Activated CD4-positive, CD25-positive, alpha-beta regulatory T cell treated with anti-CD3 and anti-CD28 coated beads, Interleukin-2, amount 50 U/mL, for 24 hours (primary cell): ENCODE measurements around the gene CWC22.
"Not testable (repeated sequence)": the region's sequence is repeated elsewhere in the genome, so short reads cannot be mapped to it uniquely, and the experiment has no call there.

Source experiments
- ATAC-seq, 2 donors: fragments of 150-1000 bp; cut with Tn5 transposase; one replicate each; pipeline ENCODE4 v1.10.0; 2021; ENCODE audit warnings: mild to moderate bottlenecking in 1 of 2, moderate library complexity in 1 of 2

The CWC22 gene

DNA sequence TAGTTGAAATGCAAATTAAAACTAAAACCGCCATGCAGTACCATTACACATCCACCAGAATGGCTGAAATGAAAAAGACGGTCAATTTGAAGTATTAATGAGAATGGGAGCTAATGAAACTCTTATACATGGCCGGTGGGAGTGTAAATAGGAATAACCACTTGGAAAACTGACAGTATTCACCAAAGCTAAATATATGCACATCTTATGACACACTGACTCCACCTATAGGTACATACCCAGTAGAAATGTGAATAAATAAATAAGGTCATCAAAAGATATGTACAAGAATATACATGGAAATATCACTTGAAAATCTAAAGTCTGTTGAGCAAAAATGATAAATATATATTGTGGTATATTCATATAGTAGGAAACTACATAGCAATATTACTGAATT is 57.7 kb downstream of the CWC22 start:
- no peak for ATAC-seq

DNA sequence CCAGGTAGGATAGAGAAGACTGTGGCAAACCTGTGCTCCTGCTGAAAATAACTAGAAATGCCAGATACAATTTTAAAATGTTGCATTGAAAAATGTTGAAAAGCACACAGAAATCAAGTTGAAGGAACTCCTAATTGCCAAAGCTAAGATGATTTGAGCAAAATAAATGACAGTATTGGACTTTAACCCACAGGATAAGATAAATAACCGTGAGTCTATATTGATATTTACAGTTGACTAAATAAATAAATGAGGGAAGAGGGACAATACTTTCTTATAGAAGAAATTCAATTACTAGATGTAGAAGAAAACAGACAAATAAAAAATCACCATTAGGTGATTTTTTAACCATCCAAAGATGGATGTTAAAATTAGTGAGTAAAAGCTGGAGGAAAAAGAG is 59.0 kb downstream of the CWC22 start:
- ATAC-seq, result no peak

DNA sequence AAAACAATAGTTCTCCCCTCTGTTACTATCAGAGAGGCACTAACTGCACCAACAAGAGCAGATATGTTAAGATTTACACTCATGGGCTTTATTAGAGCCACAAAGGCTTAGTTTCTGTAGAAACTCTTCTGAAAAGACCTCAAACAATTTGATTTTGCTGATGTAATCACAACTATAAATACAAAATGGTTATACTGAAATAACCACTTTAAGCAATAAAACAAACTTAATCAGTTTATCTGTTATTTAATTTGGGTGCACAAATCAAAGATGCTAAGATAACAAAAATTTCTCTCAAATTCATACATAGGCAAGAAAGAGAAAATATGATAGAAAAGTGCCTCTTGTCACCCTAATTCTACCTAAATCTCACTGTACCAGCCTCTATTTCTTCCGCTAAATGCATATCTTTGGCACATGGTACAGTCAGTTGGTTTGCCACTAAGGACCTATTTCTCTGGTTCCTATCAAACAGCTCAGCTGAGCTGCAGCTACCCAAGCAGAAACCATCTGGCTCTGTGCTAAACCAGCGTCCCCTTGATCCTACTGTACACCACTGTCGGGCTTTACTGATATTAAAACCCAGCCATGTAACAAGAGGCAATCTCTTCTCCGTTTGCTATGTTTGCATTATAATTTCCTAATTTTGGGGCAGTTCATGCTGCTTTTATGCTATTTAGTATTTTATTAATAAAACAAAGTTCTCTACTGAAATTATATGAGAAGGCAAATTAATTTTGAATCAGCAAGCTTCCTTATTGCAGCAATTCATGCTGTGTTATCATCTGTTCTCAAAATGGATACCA is 60.1 kb downstream of the CWC22 start:
- ATAC-seq, result no peak

DNA sequence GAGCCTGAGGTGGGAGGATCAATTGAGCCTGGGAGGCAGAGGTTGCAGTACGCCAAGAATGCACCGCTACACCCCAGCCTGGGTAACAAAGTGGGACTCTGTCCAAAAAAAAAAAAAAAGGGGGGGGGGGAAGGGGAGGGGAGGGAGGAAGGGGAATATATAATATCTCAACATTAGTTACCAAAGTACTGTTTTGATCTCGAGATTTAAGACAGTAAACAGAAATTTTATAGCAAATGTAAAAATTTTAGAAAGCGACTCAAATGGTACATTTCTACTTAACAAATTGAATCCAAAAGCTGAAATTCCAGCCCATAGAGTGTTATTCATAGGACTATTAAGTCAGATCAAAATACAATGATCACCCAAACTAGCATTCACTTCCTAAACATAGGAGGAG is 60.8 kb downstream of the CWC22 start:
- ATAC-seq, result no peak

DNA sequence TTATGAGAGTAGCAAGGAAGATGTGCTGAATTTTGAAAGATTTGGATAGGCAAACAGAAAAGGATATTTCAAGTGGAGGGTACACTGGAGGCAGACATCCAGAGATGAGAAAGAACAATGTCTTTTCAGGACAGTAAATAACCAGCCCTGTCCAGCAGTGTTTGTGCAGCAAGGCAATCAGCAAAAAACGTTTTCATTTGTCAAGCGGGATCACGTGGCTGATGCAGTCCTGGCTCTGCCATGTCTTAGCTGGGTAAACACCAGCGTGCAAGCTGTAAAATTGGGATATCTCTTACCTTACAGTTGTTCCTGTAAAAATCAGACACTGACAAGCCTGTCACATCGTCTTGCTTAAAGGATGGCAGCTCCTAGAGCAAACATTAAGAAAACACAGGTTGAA is 67.8 kb downstream of the CWC22 start:
- no peak for ATAC-seq

DNA sequence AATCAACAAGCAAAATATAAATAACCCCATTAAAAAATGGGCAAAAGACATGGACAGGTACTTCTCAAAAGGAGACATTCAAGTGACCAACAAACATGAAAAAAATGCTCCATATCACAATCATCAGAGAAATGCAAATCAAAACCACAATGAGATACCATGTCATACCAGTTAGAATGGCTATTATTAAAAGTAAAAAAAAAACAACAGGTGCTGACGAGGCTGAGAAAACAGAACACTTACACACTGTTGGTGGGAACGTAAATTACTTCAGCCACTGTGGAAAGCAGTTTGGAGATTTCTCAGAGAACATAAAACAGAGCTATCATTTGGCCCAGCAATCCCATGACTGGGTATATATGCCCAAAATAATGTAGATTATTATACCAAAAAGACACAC is 69.1 kb downstream of the CWC22 start:
- ATAC-seq, result no peak

DNA sequence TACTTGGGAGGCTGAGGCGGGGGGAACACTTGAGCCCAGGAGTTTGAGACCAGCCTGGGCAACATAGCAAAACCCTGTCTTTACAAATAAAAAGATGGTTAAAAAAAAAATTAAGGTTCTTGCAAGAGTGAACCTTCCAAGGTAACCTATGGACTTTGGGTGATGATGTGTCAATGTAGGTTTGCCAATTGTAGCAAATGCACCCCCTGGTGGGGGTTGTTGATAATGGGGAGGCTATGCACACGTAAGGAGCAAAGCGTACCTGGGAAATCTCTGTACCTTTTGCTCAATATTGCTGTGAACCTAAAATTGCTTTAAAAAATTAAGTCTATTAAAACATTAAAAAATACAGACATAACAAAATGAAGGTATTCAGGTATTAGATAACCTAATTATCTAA is 70.4 kb downstream of the CWC22 start:
- no peak for ATAC-seq

DNA sequence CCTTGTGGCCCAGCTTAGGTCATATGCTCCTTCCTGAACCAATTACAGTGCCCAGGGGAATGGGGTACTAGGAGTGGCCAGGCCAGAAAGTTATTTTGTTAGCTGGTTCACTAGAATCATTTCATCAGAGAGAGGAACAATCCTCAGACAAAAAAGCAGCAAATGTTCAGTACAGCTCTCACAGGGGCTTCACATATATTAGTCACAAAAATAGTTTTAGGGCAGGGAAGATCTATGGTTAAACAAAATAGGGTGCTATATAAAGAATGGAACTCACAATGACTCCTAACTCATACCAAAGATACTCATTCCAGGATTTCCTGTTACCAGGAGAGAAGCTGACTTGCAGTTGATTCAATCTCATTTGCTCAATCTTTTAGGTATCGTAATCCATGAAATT is 71.0 kb downstream of the CWC22 start:
- no peak for ATAC-seq

DNA sequence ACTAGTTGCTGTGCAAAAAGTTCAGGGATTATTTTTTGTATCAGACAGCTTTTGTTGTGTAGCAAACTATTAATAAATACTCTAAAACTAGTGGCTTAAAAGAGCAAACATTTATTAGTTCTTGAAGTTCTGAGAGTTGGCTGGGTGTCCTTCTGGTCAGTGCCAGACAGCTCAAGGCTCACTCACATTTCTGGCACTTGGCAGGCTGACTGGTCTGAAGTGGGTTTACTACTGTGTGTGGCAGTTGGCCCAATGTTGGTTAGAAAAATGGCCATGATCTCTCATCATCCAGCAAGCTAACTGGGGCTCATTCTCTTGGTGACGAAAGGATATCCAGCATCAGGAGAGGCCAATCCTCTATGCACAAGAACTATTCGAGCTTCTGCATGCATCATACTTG is 74.3 kb downstream of the CWC22 start:
- no peak for ATAC-seq

DNA sequence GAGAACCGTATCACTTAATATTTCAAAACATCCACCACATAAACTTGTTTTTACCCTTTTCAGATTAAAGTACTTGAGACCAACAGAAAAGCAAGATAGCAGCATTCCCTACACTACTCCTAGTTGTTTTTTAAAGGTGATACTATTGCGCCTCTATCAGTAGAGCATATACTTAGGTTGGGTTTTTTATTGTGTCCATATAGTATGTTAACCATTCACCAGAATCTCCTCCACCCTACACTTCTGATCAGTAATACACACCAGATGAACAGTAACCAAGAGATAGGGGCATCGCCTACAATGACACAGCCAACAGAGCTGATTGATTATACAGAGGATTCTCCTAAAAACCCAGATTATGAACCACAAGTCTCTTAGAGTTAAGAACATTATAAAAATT is 75.6 kb downstream of the CWC22 start:
- no peak for ATAC-seq

DNA sequence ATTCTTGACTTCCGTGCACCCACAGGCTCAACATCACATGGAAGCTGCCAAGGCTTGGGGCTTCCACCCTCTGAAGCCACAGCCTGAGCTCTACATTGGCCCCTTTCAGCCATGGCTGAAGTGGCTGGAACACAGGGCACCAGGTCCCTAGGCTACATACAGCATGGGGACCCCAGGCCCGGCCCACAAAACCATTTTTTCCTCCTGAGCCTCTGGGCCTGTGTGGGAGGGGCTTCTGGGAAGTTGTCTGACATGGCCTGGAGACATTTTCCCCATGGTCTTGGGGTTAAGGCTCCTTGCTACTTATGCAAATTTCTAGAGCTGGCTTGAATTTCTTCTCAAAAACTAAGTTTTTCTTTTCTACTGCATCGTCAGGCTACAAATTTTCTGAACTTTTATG is 77.1 kb downstream of the CWC22 start:
- ATAC-seq, result not testable (repeated sequence)

DNA sequence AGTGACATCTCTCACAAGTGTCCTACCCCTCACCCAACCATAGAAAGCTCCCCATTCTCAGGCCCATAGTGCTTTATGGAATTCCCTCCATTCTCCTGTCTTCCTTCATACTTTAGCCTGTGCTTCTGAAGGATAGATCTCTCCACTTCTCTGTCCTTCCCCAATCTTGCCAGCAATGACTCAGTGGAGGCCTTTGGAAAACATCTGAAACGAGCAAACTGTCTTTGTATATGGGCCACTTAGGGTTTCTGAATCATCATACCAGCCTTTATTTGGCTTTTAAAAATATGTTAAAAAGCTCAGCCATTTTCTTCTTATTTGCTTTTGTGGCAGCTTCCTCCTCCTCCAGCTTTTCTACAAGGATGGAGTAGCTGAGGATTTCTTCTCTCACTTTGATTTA is 80.1 kb downstream of the CWC22 start:
- no peak for ATAC-seq

DNA sequence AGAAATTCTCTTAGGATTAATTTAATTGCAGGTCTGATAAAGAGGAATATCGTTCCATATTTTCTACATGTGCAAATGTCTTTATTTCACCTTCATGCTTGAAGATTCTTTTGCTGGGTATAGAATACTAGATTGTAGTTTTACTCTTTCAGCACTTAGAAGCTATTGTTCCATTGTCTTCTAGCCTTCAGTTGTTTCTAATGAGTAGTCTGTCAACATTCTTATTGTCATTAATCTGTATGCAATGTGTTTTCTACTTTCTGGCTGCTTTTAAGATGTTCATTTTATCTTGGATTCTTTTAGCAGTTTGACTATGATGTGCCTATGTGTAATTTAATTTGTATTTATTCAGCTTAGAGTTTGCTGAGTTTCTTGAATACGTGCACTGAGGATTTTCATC is 81.4 kb downstream of the CWC22 start:
- no peak for ATAC-seq

DNA sequence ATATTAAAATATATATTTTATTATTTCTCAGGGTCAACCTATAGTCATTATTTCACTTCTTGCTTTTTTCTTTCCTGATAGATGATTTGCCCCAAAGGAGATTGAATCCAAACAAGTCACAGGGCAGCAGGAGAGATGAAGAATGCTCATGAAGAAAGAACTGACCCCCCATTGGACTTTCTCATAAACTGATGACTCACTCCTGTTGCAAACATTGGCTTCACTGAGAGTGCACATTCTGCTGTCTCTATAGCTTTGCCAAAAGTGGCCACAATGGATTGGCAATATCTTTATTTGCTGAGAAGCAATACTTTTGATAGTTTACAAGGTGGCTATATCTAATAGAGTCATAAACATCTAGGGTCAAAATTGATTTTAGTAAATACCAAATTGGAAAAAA is 89.8 kb downstream of the CWC22 start:
- no peak for ATAC-seq

DNA sequence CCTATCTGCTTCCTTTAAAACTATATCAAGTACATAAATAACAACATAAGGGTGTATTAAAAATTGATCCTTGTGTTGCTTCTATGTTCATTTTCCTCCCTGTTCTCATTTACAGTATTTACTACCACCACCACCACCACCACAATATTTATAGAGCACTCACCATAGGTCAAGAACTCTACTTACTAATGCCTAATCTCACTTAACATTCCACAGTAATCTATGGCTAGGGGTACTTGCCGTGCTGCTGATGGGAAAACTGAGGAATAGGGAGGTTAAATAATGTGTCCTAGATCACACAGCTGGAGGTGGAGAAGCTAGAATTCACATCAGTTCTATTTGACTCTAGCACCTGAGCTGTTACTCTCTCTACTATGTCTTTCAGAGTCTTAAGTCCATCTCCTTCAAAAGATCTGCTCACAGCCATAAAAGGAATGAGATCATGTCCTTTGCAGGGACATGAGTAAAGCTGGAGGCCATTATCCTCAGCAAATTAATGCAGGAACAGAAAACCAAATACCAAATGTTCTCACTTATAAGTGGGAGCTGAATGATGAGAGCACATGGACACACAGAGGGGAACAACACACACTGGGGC is 91.6 kb downstream of the CWC22 start:
- ATAC-seq, result no peak

DNA sequence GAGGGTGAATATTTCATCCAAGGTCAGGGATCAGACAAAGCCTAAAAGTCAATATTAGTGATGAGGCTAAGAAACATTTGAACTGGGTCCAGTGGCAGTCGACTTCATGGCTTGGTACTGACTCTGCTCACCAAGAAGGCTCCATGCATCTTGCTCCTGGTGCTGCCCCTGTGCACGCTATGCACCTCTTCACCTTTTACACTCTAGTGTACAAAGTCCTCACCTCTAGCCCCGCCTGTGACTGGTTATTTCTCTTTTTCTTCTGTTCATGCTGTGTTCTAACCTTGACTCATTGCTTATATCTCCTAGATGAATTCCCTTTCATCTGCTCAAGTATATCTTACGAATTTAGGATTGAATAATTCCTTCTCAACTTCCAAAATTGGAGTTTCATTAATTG is 93.3 kb downstream of the CWC22 start:
- no peak for ATAC-seq

DNA sequence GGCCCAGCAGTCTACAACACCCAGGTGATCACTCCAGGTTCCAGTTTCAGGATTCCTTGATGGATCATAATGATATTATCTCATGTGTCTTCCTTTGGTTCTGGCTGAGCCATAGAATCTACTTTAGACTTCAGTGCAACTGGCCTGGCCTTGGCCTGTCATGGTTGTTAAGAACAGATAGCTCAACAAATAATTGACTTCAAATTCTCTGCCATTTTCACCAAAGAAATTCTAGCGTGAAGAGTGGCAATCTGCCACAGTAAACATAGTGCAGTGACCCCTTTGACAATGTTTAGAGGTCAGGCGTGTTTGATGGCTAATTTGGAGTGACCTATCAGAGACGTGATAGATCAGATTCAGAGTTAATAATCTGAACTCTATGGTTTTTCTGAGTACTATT is 95.5 kb downstream of the CWC22 start:
- ATAC-seq, result no peak

DNA sequence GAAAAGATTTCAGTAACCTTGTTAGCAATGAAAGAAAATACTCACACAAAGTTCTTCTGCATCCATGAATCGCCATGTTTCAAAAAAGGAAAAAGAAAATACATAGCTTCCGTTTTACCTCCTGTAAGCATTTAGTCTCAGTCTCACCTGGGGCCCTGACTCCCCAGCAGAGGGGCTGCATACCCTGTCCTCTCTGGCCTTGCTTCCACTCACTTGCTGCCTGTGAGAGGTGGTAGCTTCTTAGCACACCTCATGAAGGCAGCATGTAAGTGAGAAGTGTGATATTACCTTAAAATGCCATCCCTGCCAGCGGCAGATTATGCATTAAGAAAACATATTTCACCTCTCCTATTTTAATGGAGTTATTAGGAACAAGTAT is 96.4 kb downstream of the CWC22 start:
- no peak for ATAC-seq

DNA sequence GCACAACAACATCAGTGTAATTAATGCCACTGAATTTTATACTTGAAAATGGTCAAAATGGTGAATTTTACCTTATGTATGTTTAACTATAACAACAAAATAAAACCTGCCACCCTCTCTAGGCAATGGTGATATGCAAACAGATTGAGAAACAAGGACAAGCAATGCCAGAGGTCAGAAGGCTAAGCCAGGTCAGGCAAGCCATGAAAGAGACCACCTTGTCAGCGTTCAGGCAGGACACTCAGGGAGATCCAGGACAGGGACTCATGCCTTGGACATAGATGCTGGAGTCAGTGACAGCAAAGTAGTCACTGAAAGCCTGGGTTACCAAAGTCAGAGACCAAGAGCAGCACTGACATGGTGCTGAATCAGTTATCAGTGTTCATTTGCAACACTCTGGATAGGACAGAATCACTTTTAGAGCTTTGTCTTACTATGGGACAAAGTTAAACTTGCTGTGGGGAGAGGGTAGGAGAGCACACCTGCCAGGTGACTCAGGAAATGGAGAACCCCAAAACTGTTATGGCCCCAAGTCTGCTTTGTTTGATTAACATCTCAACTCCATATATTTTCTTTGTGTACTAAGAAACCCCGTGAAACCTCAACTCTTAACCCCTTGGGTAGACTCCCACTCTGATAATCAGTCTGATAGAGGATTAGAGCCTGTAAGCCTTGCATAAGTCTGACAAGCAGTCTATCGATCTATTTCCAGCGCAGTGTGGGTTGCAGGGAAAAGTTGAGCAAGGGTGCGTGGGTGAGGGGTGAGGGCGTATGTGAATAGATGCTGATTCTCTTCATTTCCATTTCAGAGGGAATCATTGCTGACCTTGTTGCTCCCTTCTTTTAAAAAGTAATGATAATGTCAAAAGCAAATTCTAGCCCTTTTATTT is 97.0 kb downstream of the CWC22 start:
- no peak for ATAC-seq

DNA sequence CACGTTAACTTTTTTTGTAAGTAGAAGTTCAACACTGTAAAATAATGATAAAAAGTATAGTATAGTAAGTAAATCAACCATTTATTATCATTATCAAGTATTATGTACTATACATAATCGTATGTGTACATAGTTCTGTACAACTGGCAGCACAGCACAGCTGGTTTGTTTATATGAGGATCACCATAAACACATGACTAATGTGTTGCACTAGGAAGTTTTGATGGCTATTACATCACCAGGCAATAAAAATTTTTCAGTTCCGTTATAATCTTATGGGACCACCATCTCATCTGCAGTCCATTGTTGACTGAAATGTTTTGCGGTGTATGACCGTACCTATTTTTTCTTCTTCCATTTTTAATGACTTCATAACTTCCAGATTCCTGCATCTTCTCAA is 106.4 kb downstream of the CWC22 start:
- ATAC-seq, result no peak

DNA sequence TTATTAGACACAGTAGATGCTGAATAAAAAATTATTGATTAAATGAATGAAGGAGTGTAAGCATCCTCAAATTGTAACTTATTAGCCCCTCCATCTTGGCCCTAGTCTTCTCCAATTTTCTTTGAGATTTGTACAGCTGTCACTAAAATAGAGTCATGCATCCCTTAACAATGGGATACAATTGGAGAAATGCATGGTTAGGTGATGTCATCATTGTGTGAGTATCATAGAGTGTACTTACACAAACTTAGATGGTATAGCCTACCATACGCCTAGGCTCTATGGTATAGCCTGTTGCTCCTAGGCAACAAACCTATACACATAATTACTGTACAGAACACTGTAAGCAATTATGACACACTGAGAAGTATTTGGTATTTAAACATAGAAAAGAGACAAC is 107.4 kb downstream of the CWC22 start:
- no peak for ATAC-seq

DNA sequence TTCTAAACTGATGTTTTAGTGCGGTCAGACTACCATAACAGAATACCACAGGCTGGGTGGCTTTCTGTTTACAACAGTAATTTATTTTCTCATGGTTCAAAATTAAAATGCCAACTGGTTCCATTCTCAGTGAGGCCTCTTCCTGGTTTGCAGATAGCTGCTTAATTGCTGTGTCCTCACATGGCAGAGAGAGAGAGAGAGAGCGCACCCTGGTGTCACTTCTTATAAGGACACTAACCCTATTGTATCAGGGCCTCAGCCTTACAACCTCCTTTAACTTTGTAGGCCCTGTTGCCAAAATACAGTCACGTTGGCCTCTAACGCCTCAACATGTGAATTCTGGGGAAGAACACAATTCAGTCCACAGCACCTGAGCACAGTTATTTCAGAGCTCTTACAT is 108.2 kb downstream of the CWC22 start:
- no peak for ATAC-seq
